H9 (cell line): Measurements from ENCODE around the gene HNF4A. TPM values are rescaled to one million over a fixed set of nuclear protein-coding genes. Genes with fewer than 3 reads are reported as not detected.

Experiments used
- DNase-seq: peaks from one replicate; pipeline ENCODE4 v3.0.0-alpha.2; 2017
- H2AFZ ChIP-seq: one replicate; pipeline ENCODE4 v1.6.1; 2013; ENCODE audit warnings: mild to moderate bottlenecking, low read length, control low read depth, moderate library complexity
- H2AK5ac ChIP-seq: 2 replicates; pipeline ENCODE4 v1.6.1; 2013; ENCODE audit warnings: low read length, control low read depth, mixed read lengths; ENCODE audit not compliant: insufficient read length
- H2BK120ac ChIP-seq: one replicate; pipeline ENCODE4 v1.6.1; 2013; ENCODE audit warnings: low read depth, mild to moderate bottlenecking, low read length, control low read depth, inconsistent platforms; ENCODE audit not compliant: poor library complexity, severe bottlenecking
- H2BK12ac ChIP-seq: 2 replicates; pipeline ENCODE4 v1.6.1; 2013; ENCODE audit warnings: low read length, control low read depth, mixed read lengths, low read depth; ENCODE audit not compliant: insufficient read length
- H2BK15ac ChIP-seq: 2 replicates; pipeline ENCODE4 v1.6.1; 2013; ENCODE audit warnings: low read depth, low read length, control low read depth
- H2BK20ac ChIP-seq: one replicate; pipeline ENCODE4 v1.6.1; 2013; ENCODE audit warnings: low read depth, mild to moderate bottlenecking, low read length, control low read depth, inconsistent platforms; ENCODE audit not compliant: poor library complexity, severe bottlenecking
- H2BK5ac ChIP-seq: 2 replicates; pipeline ENCODE4 v1.6.1; 2013; ENCODE audit warnings: low read length, control low read depth, mixed read lengths; ENCODE audit not compliant: insufficient read length
- H3K14ac ChIP-seq: 2 replicates; pipeline ENCODE4 v1.6.1; 2013; ENCODE audit warnings: low read length, control low read depth; ENCODE audit not compliant: insufficient read depth
- H3K18ac ChIP-seq: 2 replicates; pipeline ENCODE4 v1.6.1; 2013; ENCODE audit warnings: low read depth, mild to moderate bottlenecking, mixed read lengths, low read length, control low read depth; ENCODE audit not compliant: insufficient read length
- H3K23ac ChIP-seq: 2 replicates; pipeline ENCODE4 v1.6.1; 2013; ENCODE audit warnings: low read length, control low read depth, mixed read lengths, low read depth; ENCODE audit not compliant: insufficient read length
- H3K23me2 ChIP-seq: 2 replicates; pipeline ENCODE4 v1.6.1; 2013; ENCODE audit warnings: low read depth, mild to moderate bottlenecking, mixed read lengths, low read length, control low read depth; ENCODE audit not compliant: insufficient read length, poor library complexity, severe bottlenecking
- H3K27ac ChIP-seq: 2 replicates; pipeline ENCODE4 v1.5.1; 2013; ENCODE audit warnings: low read length, control low read depth, mixed read lengths, low read depth; ENCODE audit not compliant: insufficient read length
- H3K27me3 ChIP-seq: 2 replicates; pipeline ENCODE4 v1.6.1; 2013; ENCODE audit warnings: low read length, control low read depth, inconsistent platforms; ENCODE audit not compliant: insufficient read depth
- H3K4ac ChIP-seq: 2 replicates; pipeline ENCODE4 v1.6.1; 2013; ENCODE audit warnings: low read depth, mild to moderate bottlenecking, control low read depth, inconsistent platforms, low read length, moderate library complexity
- H3K4me1 ChIP-seq: 2 replicates; pipeline ENCODE4 v1.6.1; 2013; ENCODE audit warnings: low read length, control low read depth, inconsistent platforms; ENCODE audit not compliant: insufficient read depth
- H3K4me2 ChIP-seq: 2 replicates; pipeline ENCODE4 v1.6.1; 2013; ENCODE audit warnings: low read length, control low read depth, mixed read lengths; ENCODE audit not compliant: insufficient read length, insufficient read depth
- H3K56ac ChIP-seq: 2 replicates; pipeline ENCODE4 v1.6.1; 2013; ENCODE audit warnings: low read depth, mild to moderate bottlenecking, mixed read lengths, low read length, control low read depth; ENCODE audit not compliant: insufficient read length
- H3K79me1 ChIP-seq: 2 replicates; pipeline ENCODE4 v1.6.1; 2013; ENCODE audit warnings: low read depth, mild to moderate bottlenecking, moderate library complexity, low read length, control low read depth, inconsistent platforms; ENCODE audit not compliant: insufficient read depth, poor library complexity, severe bottlenecking
- H3K79me2 ChIP-seq: 2 replicates; pipeline ENCODE4 v1.6.1; 2013; ENCODE audit warnings: low read length, control low read depth, inconsistent platforms; ENCODE audit not compliant: insufficient read depth
- H3K9ac ChIP-seq: 2 replicates; pipeline ENCODE4 v1.6.1; 2013; ENCODE audit warnings: low read length, control low read depth, mixed read lengths; ENCODE audit not compliant: insufficient read length; ENCODE audit errors: extremely low read depth
- H3K9me3 ChIP-seq: one replicate; pipeline ENCODE4 v1.6.1; 2013; ENCODE audit warnings: low read depth, low read length, inconsistent platforms; ENCODE audit not compliant: control insufficient read depth
- H3T11ph ChIP-seq: one replicate; pipeline ENCODE4 v1.6.1; 2013; ENCODE audit warnings: mild to moderate bottlenecking, low read length, control low read depth, inconsistent platforms
- H4K20me1 ChIP-seq: one replicate; pipeline ENCODE4 v1.6.1; 2013; ENCODE audit not compliant: control insufficient read depth, insufficient read length, insufficient read depth
- H4K5ac ChIP-seq: 2 replicates; pipeline ENCODE4 v1.6.1; 2013; ENCODE audit warnings: low read depth, mild to moderate bottlenecking, mixed read lengths, low read length, control low read depth; ENCODE audit not compliant: insufficient read length
- H4K8ac ChIP-seq: replicated peaks from 2 replicates; pipeline ENCODE4 v1.6.1; 2013; ENCODE audit warnings: low read length, control low read depth, mixed read lengths, low read depth; ENCODE audit not compliant: insufficient read length
- H4K91ac ChIP-seq: 2 replicates; pipeline ENCODE4 v1.6.1; 2013; ENCODE audit warnings: low read depth, mild to moderate bottlenecking, moderate library complexity, mixed read lengths, low read length, control low read depth; ENCODE audit not compliant: insufficient read length
- H3K27ac Mint-ChIP-seq, 3 experiments: 2 replicates in 2 of 3; 3 replicates in 1 of 3; pipeline ENCODE4 v1.8.0; 2020 to 2021; ENCODE audit warnings: mixed read lengths in 3 of 3, mild to moderate bottlenecking in 1 of 3, moderate library complexity in 1 of 3
- H3K27me3 Mint-ChIP-seq: 2 replicates; pipeline ENCODE4 v1.8.0; 2021; ENCODE audit warnings: low read depth, mild to moderate bottlenecking, moderate library complexity, mixed read lengths
- H3K36me3 Mint-ChIP-seq, 3 experiments: 2 replicates in 2 of 3; 3 replicates in 1 of 3; pipeline ENCODE4 v1.8.0; 2020 to 2021; ENCODE audit warnings: low read depth in 3 of 3, mixed read lengths in 3 of 3; ENCODE audit not compliant: insufficient read depth in 1 of 3
- H3K4me1 Mint-ChIP-seq, 2 experiments: 2 replicates each; pipeline ENCODE4 v1.8.0; 2020; ENCODE audit warnings: mixed read lengths in 2 of 2
- H3K4me3 Mint-ChIP-seq, 2 experiments: 2 replicates in 1 of 2; 3 replicates in 1 of 2; pipeline ENCODE4 v1.8.0; 2020 to 2021; ENCODE audit warnings: mild to moderate bottlenecking in 2 of 2, mixed read lengths in 2 of 2, moderate library complexity in 1 of 2
- H3K9me3 Mint-ChIP-seq, 2 experiments: 2 replicates in 1 of 2; 3 replicates in 1 of 2; pipeline ENCODE4 v1.8.0; 2020; ENCODE audit warnings: mild to moderate bottlenecking in 2 of 2, mixed read lengths in 2 of 2, moderate library complexity in 1 of 2
- CTCF ChIP-seq: fragments of 200-600 bp; sonication (generic); conservative IDR thresholded peaks from 3 replicates; pipeline ENCODE4 v1.8.0; 2021; ENCODE audit warnings: antibody characterized with exemption, mild to moderate bottlenecking
- WGBS: extraction: QIAGEN DNeasy Blood & Tissue Kit; methylation state at CpG from one replicate; pipeline ENCODE4 v1.1.7; 2013; ENCODE audit warnings: missing lambda C conversion rate, low lambda C conversion rate, mixed read lengths; ENCODE audit not compliant: insufficient read length; ENCODE audit errors: extremely low coverage; 5-methylcytosine and 5-hydroxymethylcytosine counted together
- total RNA-seq: library from RNA; stranded (reverse); gene quantifications from 2 replicates; pipeline ENCODE4 v1.2.1, GENCODE V29; 2021

Gene HNF4A
- total RNA-seq, 1 experiment from 2014 or later: not detected

GRCh38 chr20:44438782-44439181 lies 83.3 kb downstream of the HNF4A start:
- no peaks in the 10 kb centered on the region for H3K4me1 ChIP-seq
- Mint-ChIP-seq H3K36me3 (no peaks in the 10 kb centered on the region), H3K27me3 (peaks cover 4% of the 10 kb centered on the region; the same call in 1 of the 2 replicates), H3K4me1 (no peaks in the 10 kb centered on the region), H3K9me3 (no peaks in the 10 kb centered on the region), H3K27ac (no peak overlapping the region), H3K4me3 (no peak overlapping the region)
- no peak overlapping the region for H3K4me2 ChIP-seq
- H2BK120ac ChIP-seq: no peak overlapping the region
- H3K14ac ChIP-seq: no peak overlapping the region
- H4K5ac ChIP-seq: no peak overlapping the region
- H3T11ph ChIP-seq: no peak overlapping the region
- no peak overlapping the region for H2BK12ac ChIP-seq
- no peak for TF ChIP-seq CTCF
- H3K23me2 ChIP-seq: no peaks in the 10 kb centered on the region
- no peaks in the 10 kb centered on the region for H3K79me1 ChIP-seq
- no peak overlapping the region for H3K56ac ChIP-seq
- no CpG with 5 or more reads among the region's 4 CpGs for WGBS
- no peak overlapping the region for H3K4ac ChIP-seq
- no peaks in the 10 kb centered on the region for H3K79me2 ChIP-seq
- H4K8ac ChIP-seq: no peak overlapping the region
- no peak overlapping the region for H2AK5ac ChIP-seq
- no peak overlapping the region for H3K27ac ChIP-seq
- no peak overlapping the region for H2AFZ ChIP-seq
- no peak overlapping the region for H3K18ac ChIP-seq
- H2BK15ac ChIP-seq: no peak overlapping the region
- no peaks in the 10 kb centered on the region for H4K20me1 ChIP-seq
- no peak overlapping the region for H3K23ac ChIP-seq
- H3K9me3 ChIP-seq: no peaks in the 10 kb centered on the region
- H2BK20ac ChIP-seq: no peak overlapping the region
- H3K9ac ChIP-seq: no peak overlapping the region
- H3K27me3 ChIP-seq: no peaks in the 10 kb centered on the region
- no peak overlapping the region for H2BK5ac ChIP-seq
- DNase-seq: no peak
- no peak overlapping the region for H4K91ac ChIP-seq
